PFSK-1 (cell line): ENCODE results near the gene CELA2A.

ENCODE experiments used
- FOXP2 ChIP-seq: optimal IDR thresholded peaks from 2 replicates; pipeline ENCODE3; 2011; ENCODE audit warnings: borderline replicate concordance, control low read depth, inconsistent platforms; ENCODE audit not compliant: insufficient read depth; ENCODE audit errors: extremely low read length, extremely low read depth
- POLR2AphosphoS5 ChIP-seq: IDR thresholded peaks from 2 replicates; pipeline ENCODE4 v1.6.1; 2012; ENCODE audit warnings: low read depth, mild to moderate bottlenecking, control low read depth, low read length, moderate library complexity
- SIN3A ChIP-seq: IDR thresholded peaks from 2 replicates; pipeline ENCODE4 v1.6.1; 2012; ENCODE audit warnings: mild to moderate bottlenecking, low read length, moderate library complexity, borderline replicate concordance; ENCODE audit not compliant: insufficient read depth
- TAF1 ChIP-seq: IDR thresholded peaks from 2 replicates; pipeline ENCODE4 v1.6.1; 2012; ENCODE audit warnings: low read length, control low read depth, borderline replicate concordance; ENCODE audit not compliant: insufficient read depth
- TF ChIP-seq, protein P1 (sequence below), 2 experiments: IDR thresholded peaks; 2 replicates each; pipeline versions ENCODE4 v1.6.1 to v1.8.0; 2011 to 2012; ENCODE audit warnings: low read depth in 2 of 2, low read length in 2 of 2, control low read depth in 1 of 2, inconsistent platforms in 1 of 2, mild to moderate bottlenecking in 1 of 2, moderate library complexity in 1 of 2; ENCODE audit not compliant: insufficient read depth in 1 of 2

The CELA2A gene

DNA sequence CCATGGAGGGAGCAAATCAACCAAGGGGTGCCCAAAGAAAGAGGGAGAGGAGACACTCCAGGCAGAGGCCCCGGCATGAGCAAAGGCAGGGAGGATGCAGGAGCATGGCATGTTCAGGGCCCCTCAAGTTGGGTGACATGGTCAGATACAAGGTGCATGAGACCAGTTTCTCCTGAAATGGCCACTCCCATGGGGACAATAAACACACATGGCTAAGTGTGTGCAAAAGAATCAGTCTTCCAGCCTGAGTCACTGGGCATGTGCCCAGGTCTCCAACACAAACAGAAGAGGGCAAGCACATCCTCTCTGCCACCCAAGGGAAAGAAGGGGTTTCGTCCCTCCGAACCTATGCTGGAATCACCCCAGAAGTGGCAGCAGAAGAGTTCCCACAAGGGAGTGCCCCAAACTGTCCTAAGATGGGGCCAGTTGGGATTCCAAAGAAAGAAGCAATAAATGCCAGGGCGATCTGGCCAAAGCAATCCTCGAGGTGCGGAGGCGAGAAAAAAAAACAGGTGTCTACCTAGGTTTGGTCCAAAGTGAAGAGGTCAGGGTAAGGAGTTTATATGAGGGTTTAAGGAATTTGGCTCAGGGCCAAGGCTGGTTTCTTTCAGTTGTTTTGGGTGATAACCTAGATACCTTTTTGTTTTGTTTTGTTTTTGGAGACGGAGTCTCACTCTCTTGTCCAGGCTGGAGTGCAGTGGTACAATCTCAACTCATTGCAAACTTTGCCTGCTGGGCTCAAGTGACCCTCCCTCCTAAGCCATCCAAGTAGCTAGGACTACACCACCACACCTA, 54.3 kb downstream of the CELA2A start:
- TF ChIP-seq FOXP2 = no peak
- TF ChIP-seq TAF1 = no peak
- no peak for TF ChIP-seq POLR2AphosphoS5
- TF ChIP-seq, protein P1, sequence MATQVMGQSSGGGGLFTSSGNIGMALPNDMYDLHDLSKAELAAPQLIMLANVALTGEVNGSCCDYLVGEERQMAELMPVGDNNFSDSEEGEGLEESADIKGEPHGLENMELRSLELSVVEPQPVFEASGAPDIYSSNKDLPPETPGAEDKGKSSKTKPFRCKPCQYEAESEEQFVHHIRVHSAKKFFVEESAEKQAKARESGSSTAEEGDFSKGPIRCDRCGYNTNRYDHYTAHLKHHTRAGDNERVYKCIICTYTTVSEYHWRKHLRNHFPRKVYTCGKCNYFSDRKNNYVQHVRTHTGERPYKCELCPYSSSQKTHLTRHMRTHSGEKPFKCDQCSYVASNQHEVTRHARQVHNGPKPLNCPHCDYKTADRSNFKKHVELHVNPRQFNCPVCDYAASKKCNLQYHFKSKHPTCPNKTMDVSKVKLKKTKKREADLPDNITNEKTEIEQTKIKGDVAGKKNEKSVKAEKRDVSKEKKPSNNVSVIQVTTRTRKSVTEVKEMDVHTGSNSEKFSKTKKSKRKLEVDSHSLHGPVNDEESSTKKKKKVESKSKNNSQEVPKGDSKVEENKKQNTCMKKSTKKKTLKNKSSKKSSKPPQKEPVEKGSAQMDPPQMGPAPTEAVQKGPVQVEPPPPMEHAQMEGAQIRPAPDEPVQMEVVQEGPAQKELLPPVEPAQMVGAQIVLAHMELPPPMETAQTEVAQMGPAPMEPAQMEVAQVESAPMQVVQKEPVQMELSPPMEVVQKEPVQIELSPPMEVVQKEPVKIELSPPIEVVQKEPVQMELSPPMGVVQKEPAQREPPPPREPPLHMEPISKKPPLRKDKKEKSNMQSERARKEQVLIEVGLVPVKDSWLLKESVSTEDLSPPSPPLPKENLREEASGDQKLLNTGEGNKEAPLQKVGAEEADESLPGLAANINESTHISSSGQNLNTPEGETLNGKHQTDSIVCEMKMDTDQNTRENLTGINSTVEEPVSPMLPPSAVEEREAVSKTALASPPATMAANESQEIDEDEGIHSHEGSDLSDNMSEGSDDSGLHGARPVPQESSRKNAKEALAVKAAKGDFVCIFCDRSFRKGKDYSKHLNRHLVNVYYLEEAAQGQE (IDR thresholded peaks at IDR 0.05; ENCODE audit: insufficient read depth in 1 of 2, low read depth in 2 of 2, low read length in 2 of 2) = no peak
- TF ChIP-seq SIN3A = no peak

DNA sequence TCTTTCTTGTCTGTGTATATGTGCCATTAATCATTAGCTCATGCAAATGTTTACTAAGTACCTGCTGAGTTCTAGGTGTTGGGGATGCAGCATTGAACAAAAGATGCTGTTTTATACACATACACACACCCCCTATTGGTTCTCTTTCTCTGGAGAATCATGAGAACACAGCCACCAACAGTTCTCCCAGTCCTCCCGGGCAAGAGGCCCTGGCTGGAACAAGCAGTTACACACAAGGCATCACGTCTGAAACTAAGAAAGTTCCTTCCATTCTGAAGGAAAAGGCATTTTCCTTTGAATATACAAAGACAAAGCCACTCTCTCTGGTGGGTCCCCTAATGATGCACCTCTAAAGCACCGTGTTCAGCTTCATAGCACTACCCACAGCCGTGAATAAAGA, 56.7 kb downstream of the CELA2A start:
- no peak for TF ChIP-seq FOXP2
- TF ChIP-seq TAF1 = no peak
- no peak for TF ChIP-seq SIN3A
- no peak for TF ChIP-seq POLR2AphosphoS5
- TF ChIP-seq, protein P1 (IDR thresholded peaks at IDR 0.05; ENCODE audit: insufficient read depth in 1 of 2, low read depth in 2 of 2, low read length in 2 of 2) = no peak

DNA sequence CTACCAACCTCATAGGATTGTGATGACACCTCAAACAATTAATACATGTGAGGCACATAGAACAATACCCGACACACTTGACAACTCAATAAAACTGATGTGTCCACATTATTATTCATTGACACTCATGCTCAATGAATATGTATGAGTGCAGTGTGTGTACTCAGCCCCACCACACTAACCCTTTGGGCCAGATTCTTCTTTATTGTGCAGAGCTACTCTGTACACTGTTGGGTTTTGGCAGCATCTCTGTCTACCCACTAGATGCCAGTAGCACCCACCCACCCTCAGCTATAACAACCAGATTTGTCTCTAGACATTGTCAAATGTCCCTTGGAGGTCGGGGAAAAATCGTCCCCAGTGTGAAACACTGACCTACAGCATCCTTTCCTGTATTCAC, 57.4 kb downstream of the CELA2A start:
- no peak for TF ChIP-seq SIN3A
- no peak for TF ChIP-seq POLR2AphosphoS5
- TF ChIP-seq, protein P1 (IDR thresholded peaks at IDR 0.05; ENCODE audit: insufficient read depth in 1 of 2, low read depth in 2 of 2, low read length in 2 of 2) = no peak
- no peak for TF ChIP-seq TAF1
- no peak for TF ChIP-seq FOXP2

DNA sequence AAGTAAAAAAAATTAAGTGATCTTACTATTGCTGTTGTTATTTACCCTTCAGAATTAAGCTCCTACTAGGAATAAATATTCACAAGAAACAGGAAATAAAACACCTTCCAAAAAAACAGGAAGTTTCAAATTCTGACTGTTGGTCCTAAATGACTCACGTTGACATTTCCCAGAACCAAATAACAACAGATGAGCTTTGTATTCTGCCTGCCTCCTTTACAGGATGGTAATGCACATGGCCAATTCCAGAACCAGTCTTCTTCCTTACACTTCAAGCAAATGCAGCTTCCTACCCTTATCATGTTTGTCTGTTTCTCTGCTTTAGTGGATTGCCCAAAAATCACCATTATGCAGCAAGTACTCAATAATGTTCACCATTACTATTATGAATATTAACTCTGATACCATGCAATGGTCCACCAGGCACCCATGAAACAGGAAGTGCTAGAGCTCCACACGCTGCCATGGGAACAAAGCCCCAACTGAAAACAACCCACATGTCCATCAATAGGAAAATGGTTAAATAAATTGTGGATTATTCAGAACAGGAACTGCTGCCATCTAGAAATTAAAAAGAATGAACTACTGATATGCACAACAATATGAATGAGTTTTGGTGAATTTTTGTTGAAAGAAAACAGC, 58.6 kb downstream of the CELA2A start:
- TF ChIP-seq SIN3A = no peak
- no peak for TF ChIP-seq POLR2AphosphoS5
- no peak for TF ChIP-seq TAF1
- TF ChIP-seq FOXP2 = no peak
- TF ChIP-seq, protein P1 (IDR thresholded peaks at IDR 0.05; ENCODE audit: insufficient read depth in 1 of 2, low read depth in 2 of 2, low read length in 2 of 2) = no peak
